HG02588 (cell line): ENCODE data around the gene RAB3IP.

ENCODE experiments used
- ATAC-seq: cut with Tn5 transposase; IDR thresholded peaks from one replicate; pipeline ENCODE4 v1.9.1; 2021; ENCODE audit warnings: mild to moderate bottlenecking, moderate library complexity; ENCODE audit not compliant: unreplicated experiment

The RAB3IP gene

GRCh38 chr12:69738351-69739286 is at the start of gene RAB3IP:
Gene RAB3IP (plus strand): TSS chr12:69738860. CDS start chr12:69755409, 16,549 bp downstream.
- peak; percentile 83 for ATAC-seq

- ATAC-seq = no peak
These were observed 49.0 kb upstream of the RAB3IP start for GRCh38 chr12:69689638-69690037.

- no peak for ATAC-seq
These were observed 44.5 kb upstream of the RAB3IP start for GRCh38 chr12:69694123-69694522.

- ATAC-seq = no peak
These were observed 40.6 kb upstream of the RAB3IP start for GRCh38 chr12:69698054-69698453.

GRCh38 chr12:69698769-69699540 is 39.7 kb upstream of the RAB3IP start, which contains the start of gene BEST3:
Gene BEST3 (minus strand): TSS chr12:69699303. CDS start chr12:69697798, 1,505 bp downstream.
- no peak for ATAC-seq

- no peak for ATAC-seq
These were observed 36.8 kb upstream of the RAB3IP start for GRCh38 chr12:69701826-69702225.

GRCh38 chr12:69703146-69703642 is 35.5 kb upstream of the RAB3IP start:
- no peak for ATAC-seq

GRCh38 chr12:69704357-69704756 is 34.3 kb upstream of the RAB3IP start:
- no peak for ATAC-seq

- no peak for ATAC-seq
These were observed 30.0 kb upstream of the RAB3IP start for GRCh38 chr12:69708649-69709048.

- ATAC-seq = no peak
These were observed 25.8 kb upstream of the RAB3IP start for GRCh38 chr12:69712826-69713225.

GRCh38 chr12:69714542-69714941 is 24.1 kb upstream of the RAB3IP start:
- no peak for ATAC-seq

GRCh38 chr12:69719336-69720316 is 19.0 kb upstream of the RAB3IP start:
- ATAC-seq = no peak

GRCh38 chr12:69720750-69721149 is 17.9 kb upstream of the RAB3IP start:
- no peak for ATAC-seq

- ATAC-seq = no peak
These were observed 11.7 kb upstream of the RAB3IP start for GRCh38 chr12:69726922-69727321.

GRCh38 chr12:69732088-69732487 is 6.6 kb upstream of the RAB3IP start:
- ATAC-seq = no peak

GRCh38 chr12:69733638-69734037 is 5.0 kb upstream of the RAB3IP start:
- ATAC-seq = no peak

GRCh38 chr12:69739287-69740191 is 879 bp downstream of the RAB3IP start:
- peak; percentile 35 for ATAC-seq

GRCh38 chr12:69744109-69744508 is 5.4 kb downstream of the RAB3IP start:
- no peak for ATAC-seq

GRCh38 chr12:69751476-69751875 is 12.8 kb downstream of the RAB3IP start:
- ATAC-seq = no peak
